ENCODE results near the gene TLCD3B.

The TLCD3B gene

DNA sequence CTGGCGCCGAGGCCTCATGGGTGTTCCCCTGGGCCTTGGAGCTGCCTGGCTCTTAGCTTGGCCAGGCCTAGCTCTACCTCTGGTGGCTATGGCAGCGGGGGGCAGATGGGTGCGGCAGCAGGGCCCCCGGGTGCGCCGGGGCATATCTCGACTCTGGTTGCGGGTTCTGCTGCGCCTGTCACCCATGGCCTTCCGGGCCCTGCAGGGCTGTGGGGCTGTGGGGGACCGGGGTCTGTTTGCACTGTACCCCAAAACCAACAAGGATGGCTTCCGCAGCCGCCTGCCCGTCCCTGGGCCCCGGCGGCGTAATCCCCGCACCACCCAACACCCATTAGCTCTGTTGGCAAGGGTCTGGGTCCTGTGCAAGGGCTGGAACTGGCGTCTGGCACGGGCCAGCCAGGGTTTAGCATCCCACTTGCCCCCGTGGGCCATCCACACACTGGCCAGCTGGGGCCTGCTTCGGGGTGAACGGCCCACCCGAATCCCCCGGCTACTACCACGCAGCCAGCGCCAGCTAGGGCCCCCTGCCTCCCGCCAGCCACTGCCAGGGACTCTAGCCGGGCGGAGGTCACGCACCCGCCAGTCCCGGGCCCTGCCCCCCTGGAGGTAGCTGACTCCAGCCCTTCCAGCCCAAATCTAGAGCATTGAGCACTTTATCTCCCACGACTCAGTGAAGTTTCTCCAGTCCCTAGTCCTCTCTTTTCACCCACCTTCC is 43.5 kb downstream of the TLCD3B start:
- no peak for DNase-seq

DNA sequence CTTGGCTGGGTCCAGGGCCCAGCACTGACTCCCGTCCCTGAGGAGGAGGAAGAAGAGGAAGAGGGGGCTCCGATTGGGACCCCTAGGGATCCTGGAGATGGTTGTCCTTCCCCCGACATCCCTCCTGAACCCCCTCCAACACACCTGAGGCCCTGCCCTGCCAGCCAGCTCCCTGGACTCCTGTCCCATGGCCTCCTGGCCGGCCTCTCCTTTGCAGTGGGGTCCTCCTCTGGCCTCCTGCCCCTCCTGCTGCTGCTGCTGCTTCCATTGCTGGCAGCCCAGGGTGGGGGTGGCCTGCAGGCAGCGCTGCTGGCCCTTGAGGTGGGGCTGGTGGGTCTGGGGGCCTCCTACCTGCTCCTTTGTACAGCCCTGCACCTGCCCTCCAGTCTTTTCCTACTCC is 44.1 kb downstream of the TLCD3B start:
- DNase-seq = no peak

- DNase-seq = no peak
These were observed 44.8 kb downstream of the TLCD3B start for GRCh38 chr16:29986231-29986630.

- DNase-seq = no peak
These were observed 45.7 kb downstream of the TLCD3B start for GRCh38 chr16:29985271-29985811.

GRCh38 chr16:29984764-29985147 is 46.3 kb downstream of the TLCD3B start:
- no peak for DNase-seq

DNA sequence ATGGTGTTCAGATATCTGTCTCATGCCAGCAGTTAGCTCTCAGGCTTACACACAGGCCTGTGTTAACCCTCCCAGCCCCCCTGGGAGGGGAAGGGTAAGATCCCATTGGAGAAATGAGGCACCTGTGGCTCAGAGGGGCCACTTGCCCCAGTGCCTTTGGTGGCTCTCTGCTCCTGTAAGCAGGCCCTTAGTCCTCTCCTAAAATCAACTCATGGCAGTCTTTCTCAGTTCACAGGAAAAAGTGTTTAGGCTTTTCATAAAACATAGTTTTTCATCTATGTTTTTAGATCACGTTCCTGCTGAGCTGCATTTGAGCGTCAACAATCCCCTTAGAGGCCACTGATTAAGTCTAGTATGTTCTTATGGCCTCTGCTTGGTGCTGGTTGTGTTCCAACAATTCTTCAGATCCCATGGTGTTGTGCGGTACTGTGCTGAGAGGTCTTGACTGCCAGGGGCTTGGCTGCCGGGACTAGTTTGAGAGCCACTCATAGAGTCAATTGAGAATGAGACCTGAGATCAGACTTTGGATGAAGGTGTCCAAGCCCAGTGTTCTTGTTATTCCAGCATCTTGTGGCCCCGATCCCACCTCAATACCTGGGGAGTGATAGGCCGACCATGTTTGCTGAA is 46.8 kb downstream of the TLCD3B start:
- no peak for DNase-seq

GRCh38 chr16:29983420-29984136 is 47.5 kb downstream of the TLCD3B start:
- no peak for DNase-seq

- DNase-seq = no peak
These were observed 48.3 kb downstream of the TLCD3B start for GRCh38 chr16:29982560-29983419.

DNA sequence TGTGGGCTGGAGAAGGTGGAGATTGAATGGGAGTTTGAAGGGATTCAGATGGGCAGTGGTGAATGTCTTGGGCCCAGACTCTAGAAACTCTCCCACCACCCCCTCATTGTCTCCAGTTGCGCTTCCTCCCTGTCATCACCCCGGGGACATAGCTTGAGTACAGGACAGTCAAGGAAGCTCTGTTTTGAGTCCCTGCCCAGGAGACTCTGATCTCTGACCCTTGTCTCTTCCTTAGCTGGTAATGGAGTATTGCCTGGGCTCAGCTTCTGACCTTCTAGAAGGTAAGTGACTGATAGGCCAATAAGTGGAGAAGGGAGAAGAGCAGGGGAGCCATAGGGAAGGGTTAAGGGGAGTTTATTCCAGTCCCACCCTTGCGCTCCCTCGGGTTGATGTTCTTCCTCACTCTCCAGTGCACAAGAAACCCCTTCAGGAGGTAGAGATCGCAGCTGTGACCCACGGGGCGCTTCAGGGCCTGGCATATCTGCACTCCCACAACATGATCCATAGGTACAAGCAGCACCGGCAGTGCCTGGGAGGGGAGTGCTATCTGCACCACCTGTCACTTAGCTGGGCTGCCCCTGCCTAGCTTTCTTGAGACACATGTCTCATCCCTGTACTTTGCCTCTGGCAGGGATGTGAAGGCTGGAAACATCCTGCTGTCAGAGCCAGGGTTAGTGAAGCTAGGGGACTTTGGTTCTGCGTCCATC is 52.4 kb downstream of the TLCD3B start:
- no peak for DNase-seq

DNA sequence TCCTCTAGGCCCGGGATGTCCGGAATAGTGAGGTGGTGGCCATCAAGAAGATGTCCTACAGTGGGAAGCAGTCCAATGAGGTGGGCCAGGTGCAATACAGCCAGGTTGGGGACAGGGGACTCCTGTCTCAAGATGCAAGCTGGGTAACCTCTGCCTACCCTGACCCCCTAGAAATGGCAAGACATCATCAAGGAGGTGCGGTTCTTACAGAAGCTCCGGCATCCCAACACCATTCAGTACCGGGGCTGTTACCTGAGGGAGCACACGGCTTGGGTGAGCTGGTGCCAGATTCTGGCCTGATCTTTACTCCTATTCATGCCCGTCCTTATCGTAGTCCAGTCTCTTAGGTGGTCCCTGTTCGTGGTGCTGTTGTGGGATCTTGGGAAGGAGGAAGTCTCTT is 53.0 kb downstream of the TLCD3B start:
- DNase-seq = no peak

DNA sequence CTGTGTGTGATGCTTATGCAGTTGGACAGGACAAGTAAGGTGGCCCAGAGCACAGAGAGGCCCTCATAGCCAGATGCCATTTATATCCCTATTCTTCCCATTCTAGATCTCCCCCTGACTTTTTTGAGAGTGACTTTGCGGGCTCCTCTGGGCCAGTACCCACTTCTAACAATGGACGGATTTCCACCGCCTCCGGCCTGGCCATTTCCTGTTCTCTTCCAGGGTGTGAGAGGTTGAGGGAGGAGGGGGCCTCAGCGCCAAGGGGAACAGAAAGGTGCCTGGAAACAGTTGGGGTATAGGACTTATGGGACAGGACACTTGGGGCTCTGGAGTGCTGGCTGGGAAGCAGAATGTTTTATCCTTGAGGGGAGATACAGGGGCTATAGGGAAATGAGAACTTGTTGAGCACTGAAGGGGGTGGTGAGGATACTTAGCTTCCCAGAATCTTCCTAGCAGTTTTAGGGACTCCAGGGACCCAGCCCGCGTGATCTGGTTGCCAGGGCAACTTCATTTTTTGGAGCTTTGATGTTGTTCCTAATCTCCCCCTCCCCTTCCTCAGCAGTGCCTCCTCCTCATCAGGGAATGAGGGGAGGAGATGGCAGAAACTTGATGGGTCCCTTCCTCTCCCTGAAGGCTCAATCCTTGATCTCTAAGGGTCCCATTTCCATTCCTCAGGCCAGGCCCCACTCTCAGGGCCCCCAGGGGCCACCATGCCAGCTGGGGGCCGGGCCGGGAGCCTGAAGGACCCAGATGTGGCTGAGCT is 53.8 kb downstream of the TLCD3B start:
- DNase-seq = no peak

GRCh38 chr16:29975811-29976511 is 55.1 kb downstream of the TLCD3B start:
- DNase-seq = no peak

DNA sequence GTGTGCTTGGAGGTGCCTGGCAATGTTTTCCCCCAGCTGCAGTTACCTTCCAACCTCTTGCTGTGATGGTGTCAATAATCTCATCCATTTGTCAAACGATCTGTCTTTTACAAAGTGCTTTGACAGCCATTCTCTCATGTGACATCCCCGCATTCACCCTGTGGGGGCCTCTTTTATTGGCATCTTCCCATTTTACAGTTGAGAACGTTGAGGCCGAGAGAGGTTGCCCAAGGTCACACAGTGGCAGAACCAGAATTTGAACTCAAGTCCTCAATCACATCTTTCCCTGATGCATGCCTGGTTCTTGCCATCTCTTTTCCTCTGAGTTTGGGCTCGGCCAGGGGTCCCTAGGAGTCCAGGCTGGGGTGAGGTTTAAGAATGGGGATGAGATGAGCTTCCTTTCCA is 55.9 kb downstream of the TLCD3B start:
- DNase-seq = no peak

Data from stimulated activated CD4-positive, alpha-beta T cell treated with anti-CD3 and anti-CD28 coated beads, Interleukin-2, amount 100 ng/mL, for 48 hours (primary cell).